ENCODE results near the gene C2orf72.

DNA sequence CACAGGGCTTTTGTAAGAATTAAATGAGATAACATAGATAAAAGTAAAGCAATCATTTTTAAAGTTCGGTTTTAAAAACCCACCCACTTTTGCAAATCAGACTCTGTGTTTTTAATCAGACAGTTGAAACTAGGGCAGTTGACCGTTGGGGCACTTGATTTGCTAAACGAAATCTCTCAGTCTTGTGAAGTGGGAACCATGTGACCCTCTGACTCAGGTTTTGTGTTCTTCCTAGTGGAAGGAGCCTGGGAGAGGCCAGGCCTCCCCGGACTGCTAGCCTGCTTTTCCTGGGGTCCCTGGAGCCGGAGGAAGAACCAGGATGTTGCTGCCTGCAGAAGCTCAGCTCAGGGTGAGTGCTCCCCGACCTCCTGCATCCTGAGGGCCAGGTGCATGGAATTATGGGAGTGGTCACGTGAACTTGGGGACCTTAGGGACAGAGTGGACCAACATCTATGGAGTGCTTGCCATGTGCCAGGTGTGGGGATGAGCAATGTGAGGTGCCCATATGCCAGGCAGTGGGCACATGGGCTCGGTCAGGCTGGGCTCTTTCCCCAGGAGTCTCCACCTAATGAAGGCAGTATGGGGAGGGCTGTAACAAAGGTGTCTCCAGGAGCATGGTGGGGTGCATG lies 3.9 kb downstream of the C2orf72 start:
- TF ChIP-seq CTCF (IDR thresholded peaks at IDR 0.05) (no peak), POLR2A (IDR thresholded peaks at IDR 0.05) (no peak)

Measured in heart left ventricle (tissue), 13 donors.